Measurements from ENCODE around the gene DMRTB1.

The DMRTB1 gene

DNA sequence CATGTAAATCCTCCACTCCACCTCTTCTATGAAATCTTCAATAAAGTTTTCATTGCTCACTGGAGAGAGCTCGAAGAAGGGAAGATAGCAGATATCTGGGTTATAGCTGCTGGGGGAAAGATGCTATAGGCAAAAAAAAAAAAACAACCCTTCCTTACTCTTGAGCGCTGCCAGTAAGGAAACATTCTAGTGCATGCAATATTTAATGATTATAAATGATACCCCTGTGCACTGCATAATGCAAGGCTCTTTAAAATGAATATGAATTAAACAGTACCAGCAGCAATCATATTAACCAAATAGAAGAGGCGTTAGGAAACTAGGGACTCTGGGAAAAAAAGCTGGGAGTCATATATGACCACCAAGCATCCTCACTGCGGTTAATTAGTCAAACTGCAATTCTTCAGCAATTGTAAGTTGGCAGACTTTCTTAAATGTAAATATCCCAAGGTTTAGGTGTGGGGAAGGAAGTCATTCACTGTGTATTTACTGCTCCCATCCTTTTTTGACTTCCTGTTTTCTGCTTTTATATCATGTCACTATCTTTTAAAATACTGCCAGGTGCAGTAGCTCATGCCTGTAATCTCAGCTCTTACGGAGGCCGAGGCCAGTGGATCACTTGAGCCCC, 3.7 kb upstream of the DMRTB1 start:
- Histone ChIP-seq H3K36me3 (ENCODE audit: control insufficient read depth in 1 of 2, insufficient read depth in 2 of 2, low read length in 2 of 2) (no peaks in the 10 kb centered on the region), H3K23ac (ENCODE audit: low read length) (no peak overlapping the region), H3K27ac (ENCODE audit: low read depth, low read length) (no peak overlapping the region), H3K4ac (ENCODE audit: low read depth, low read length) (no peak overlapping the region), H2AK5ac (ENCODE audit: low read length) (no peak overlapping the region), H3K27me3 (ENCODE audit: insufficient read depth, low read length) (no peaks in the 10 kb centered on the region), H2BK120ac (ENCODE audit: insufficient read depth, low read length, poor library complexity) (no peak overlapping the region), H2BK5ac (ENCODE audit: low read depth, low read length, poor library complexity) (no peak overlapping the region), H3K79me1 (ENCODE audit: low read length) (no peaks in the 10 kb centered on the region), H3K18ac (ENCODE audit: low read length) (no peak overlapping the region), H3K14ac (ENCODE audit: low read length) (no peak overlapping the region), H4K12ac (ENCODE audit: low read depth, low read length) (no peak overlapping the region), H3K4me1 (ENCODE audit: control insufficient read depth in 1 of 2, insufficient read depth in 2 of 2, low read length in 2 of 2) (no peaks in the 10 kb centered on the region), H2BK12ac (ENCODE audit: low read length) (no peak overlapping the region), H3K4me3 (ENCODE audit: low read depth, low read length) (no peak overlapping the region), H3K79me2 (ENCODE audit: control insufficient read depth, insufficient read depth, low read length, poor library complexity) (no peaks in the 10 kb centered on the region), H3K4me2 (ENCODE audit: low read length) (no peak overlapping the region), H3K9ac (ENCODE audit: low read length) (no peak overlapping the region), H4K8ac (ENCODE audit: low read depth, low read length) (no peak overlapping the region), H2AFZ (ENCODE audit: insufficient read depth, low read length, poor library complexity) (no peak overlapping the region), H4K91ac (ENCODE audit: low read depth, low read length) (no peak overlapping the region), H3K9me3 (ENCODE audit: insufficient read depth, low read depth, low read length) (no peaks in the 10 kb centered on the region)
- WGBS (ENCODE audit: extremely low coverage, insufficient coverage, insufficient read length), result no CpG with 5 or more reads among the region's 6 CpGs
- no peak for DNase-seq

DNA sequence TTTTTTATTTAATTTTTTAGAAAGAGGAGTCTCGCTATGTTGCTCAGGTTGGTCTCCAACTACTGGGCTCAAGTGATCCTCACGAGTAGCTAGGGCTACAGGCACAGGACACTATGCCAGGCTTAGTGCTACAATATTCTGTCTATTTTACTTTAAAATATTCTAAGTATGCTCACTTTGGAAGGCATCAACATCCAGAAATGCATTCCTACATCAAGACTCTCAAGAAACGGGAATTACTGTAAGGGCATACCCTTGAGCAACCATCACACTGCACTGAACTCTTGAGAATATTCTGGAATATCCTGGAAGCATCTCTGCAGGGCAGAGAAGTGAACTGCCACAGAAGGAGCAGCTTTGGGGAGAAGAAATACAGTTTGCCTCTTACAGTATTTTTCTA, 565 bp upstream of the DMRTB1 start:
- no peaks in the 10 kb centered on the region for H3K79me2 ChIP-seq (ENCODE audit: control insufficient read depth, insufficient read depth, low read length, poor library complexity)
- DNase-seq, result no peak
- H2BK12ac ChIP-seq (ENCODE audit: low read length), result no peak overlapping the region
- no peak overlapping the region for H3K23ac ChIP-seq (ENCODE audit: low read length)
- H4K91ac ChIP-seq (ENCODE audit: low read depth, low read length), result no peak overlapping the region
- H3K27me3 ChIP-seq (ENCODE audit: insufficient read depth, low read length), result no peaks in the 10 kb centered on the region
- no peak overlapping the region for H4K12ac ChIP-seq (ENCODE audit: low read depth, low read length)
- no peak overlapping the region for H2AFZ ChIP-seq (ENCODE audit: insufficient read depth, low read length, poor library complexity)
- no peak overlapping the region for H3K14ac ChIP-seq (ENCODE audit: low read length)
- H3K36me3 ChIP-seq (ENCODE audit: control insufficient read depth in 1 of 2, insufficient read depth in 2 of 2, low read length in 2 of 2), result no peaks in the 10 kb centered on the region
- WGBS (ENCODE audit: extremely low coverage, insufficient coverage, insufficient read length), result no CpG with 5 or more reads among the region's 3 CpGs
- H3K4me1 ChIP-seq (ENCODE audit: control insufficient read depth in 1 of 2, insufficient read depth in 2 of 2, low read length in 2 of 2), result no peaks in the 10 kb centered on the region
- no peak overlapping the region for H2BK120ac ChIP-seq (ENCODE audit: insufficient read depth, low read length, poor library complexity)
- H3K4me3 ChIP-seq (ENCODE audit: low read depth, low read length), result no peak overlapping the region
- no peak overlapping the region for H3K18ac ChIP-seq (ENCODE audit: low read length)
- H3K9me3 ChIP-seq (ENCODE audit: insufficient read depth, low read depth, low read length), result no peaks in the 10 kb centered on the region
- no peaks in the 10 kb centered on the region for H3K79me1 ChIP-seq (ENCODE audit: low read length)
- no peak overlapping the region for H3K27ac ChIP-seq (ENCODE audit: low read depth, low read length)
- H3K4me2 ChIP-seq (ENCODE audit: low read length), result no peak overlapping the region
- no peak overlapping the region for H3K9ac ChIP-seq (ENCODE audit: low read length)
- no peak overlapping the region for H2BK5ac ChIP-seq (ENCODE audit: low read depth, low read length, poor library complexity)
- no peak overlapping the region for H2AK5ac ChIP-seq (ENCODE audit: low read length)
- no peak overlapping the region for H4K8ac ChIP-seq (ENCODE audit: low read depth, low read length)
- H3K4ac ChIP-seq (ENCODE audit: low read depth, low read length), result no peak overlapping the region

DNA sequence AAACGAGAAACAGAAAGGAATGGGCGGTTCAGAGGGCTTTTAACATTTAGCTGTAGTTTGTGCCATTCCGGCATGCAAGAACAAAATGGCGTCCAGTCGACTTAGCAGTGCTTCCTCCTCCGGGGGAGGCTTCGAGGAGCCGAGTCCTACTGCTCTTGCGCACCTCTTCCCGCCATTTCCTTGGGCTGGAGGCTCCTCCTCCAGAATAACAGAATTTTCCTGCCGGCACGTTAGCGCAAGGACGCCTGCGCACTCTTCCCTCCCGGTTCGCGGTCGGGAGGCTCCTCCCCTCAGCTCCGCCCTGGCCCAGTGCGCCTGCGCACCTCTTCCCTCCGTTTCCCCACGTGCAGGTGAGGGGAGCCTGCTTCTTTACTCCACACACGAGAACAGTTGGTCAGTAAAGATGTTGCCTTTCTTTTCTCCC, 1.0 kb downstream of the DMRTB1 start:
- Histone ChIP-seq H3K36me3 (ENCODE audit: control insufficient read depth in 1 of 2, insufficient read depth in 2 of 2, low read length in 2 of 2) (no peaks in the 10 kb centered on the region), H2AFZ (ENCODE audit: insufficient read depth, low read length, poor library complexity) (no peak overlapping the region), H3K27ac (ENCODE audit: low read depth, low read length) (no peak overlapping the region), H3K4me3 (ENCODE audit: low read depth, low read length) (no peak overlapping the region), H4K8ac (ENCODE audit: low read depth, low read length) (no peak overlapping the region), H4K91ac (ENCODE audit: low read depth, low read length) (no peak overlapping the region), H3K27me3 (ENCODE audit: insufficient read depth, low read length) (no peaks in the 10 kb centered on the region), H3K23ac (ENCODE audit: low read length) (no peak overlapping the region), H2AK5ac (ENCODE audit: low read length) (no peak overlapping the region), H3K9me3 (ENCODE audit: insufficient read depth, low read depth, low read length) (no peaks in the 10 kb centered on the region), H3K4ac (ENCODE audit: low read depth, low read length) (no peak overlapping the region), H2BK120ac (ENCODE audit: insufficient read depth, low read length, poor library complexity) (no peak overlapping the region), H3K18ac (ENCODE audit: low read length) (no peak overlapping the region), H3K9ac (ENCODE audit: low read length) (no peak overlapping the region), H3K4me1 (ENCODE audit: control insufficient read depth in 1 of 2, insufficient read depth in 2 of 2, low read length in 2 of 2) (no peaks in the 10 kb centered on the region), H3K79me1 (ENCODE audit: low read length) (no peaks in the 10 kb centered on the region), H3K14ac (ENCODE audit: low read length) (no peak overlapping the region), H2BK5ac (ENCODE audit: low read depth, low read length, poor library complexity) (no peak overlapping the region), H3K4me2 (ENCODE audit: low read length) (no peak overlapping the region), H3K79me2 (ENCODE audit: control insufficient read depth, insufficient read depth, low read length, poor library complexity) (no peaks in the 10 kb centered on the region), H2BK12ac (ENCODE audit: low read length) (no peak overlapping the region), H4K12ac (ENCODE audit: low read depth, low read length) (no peak overlapping the region)
- peak in 1 of 2 donors; percentile 20 for DNase-seq
- no CpG with 5 or more reads among the region's 25 CpGs for WGBS (ENCODE audit: extremely low coverage, insufficient coverage, insufficient read length)

DNA sequence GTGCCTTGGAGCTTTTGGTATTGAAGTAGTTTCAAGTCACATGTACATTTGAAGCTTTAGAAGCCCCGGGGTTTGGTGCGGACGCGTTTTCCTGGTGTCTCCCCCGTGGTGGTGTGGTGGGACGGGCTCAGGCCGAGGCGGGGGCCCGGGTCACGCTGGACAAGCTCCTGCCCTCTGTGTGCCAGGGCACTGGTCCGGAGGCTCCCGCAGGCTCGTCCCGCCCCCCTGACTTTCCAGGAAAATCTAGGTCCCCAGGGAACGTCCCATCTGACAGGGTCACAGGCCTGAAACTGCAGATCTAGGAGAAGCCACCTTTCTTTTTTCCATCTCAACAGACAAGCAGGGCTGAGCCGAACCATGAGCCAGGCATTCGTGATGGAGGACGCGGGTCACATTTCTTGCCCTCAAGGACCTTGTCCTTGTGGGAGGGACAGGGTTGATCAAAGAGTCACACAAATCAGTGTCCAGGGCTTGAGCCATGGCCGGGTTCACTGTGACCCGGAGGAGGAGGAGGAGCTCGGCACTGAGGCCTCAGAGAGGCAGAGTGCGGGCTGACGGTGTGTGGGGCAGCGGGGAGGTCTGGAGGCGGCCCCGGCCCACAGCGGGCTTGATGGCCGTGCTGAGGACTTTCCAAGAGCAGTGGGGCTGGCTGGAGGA, 1.6 kb downstream of the DMRTB1 start:
- H2BK12ac ChIP-seq (ENCODE audit: low read length), result no peak overlapping the region
- H4K8ac ChIP-seq (ENCODE audit: low read depth, low read length), result no peak overlapping the region
- H3K4ac ChIP-seq (ENCODE audit: low read depth, low read length), result no peak overlapping the region
- H3K36me3 ChIP-seq (ENCODE audit: control insufficient read depth in 1 of 2, insufficient read depth in 2 of 2, low read length in 2 of 2), result no peaks in the 10 kb centered on the region
- H3K14ac ChIP-seq (ENCODE audit: low read length), result no peak overlapping the region
- no peak overlapping the region for H2BK120ac ChIP-seq (ENCODE audit: insufficient read depth, low read length, poor library complexity)
- H3K9ac ChIP-seq (ENCODE audit: low read length), result no peak overlapping the region
- no peak overlapping the region for H2BK5ac ChIP-seq (ENCODE audit: low read depth, low read length, poor library complexity)
- WGBS (ENCODE audit: extremely low coverage, insufficient coverage, insufficient read length), result no CpG with 5 or more reads among the region's 29 CpGs
- no peaks in the 10 kb centered on the region for H3K27me3 ChIP-seq (ENCODE audit: insufficient read depth, low read length)
- no peak overlapping the region for H3K4me2 ChIP-seq (ENCODE audit: low read length)
- no peak for DNase-seq
- H4K12ac ChIP-seq (ENCODE audit: low read depth, low read length), result no peak overlapping the region
- no peak overlapping the region for H3K18ac ChIP-seq (ENCODE audit: low read length)
- no peak overlapping the region for H3K23ac ChIP-seq (ENCODE audit: low read length)
- no peaks in the 10 kb centered on the region for H3K79me2 ChIP-seq (ENCODE audit: control insufficient read depth, insufficient read depth, low read length, poor library complexity)
- no peak overlapping the region for H4K91ac ChIP-seq (ENCODE audit: low read depth, low read length)
- no peaks in the 10 kb centered on the region for H3K9me3 ChIP-seq (ENCODE audit: insufficient read depth, low read depth, low read length)
- no peak overlapping the region for H3K4me3 ChIP-seq (ENCODE audit: low read depth, low read length)
- H2AK5ac ChIP-seq (ENCODE audit: low read length), result no peak overlapping the region
- H3K79me1 ChIP-seq (ENCODE audit: low read length), result no peaks in the 10 kb centered on the region
- H2AFZ ChIP-seq (ENCODE audit: insufficient read depth, low read length, poor library complexity), result no peak overlapping the region
- H3K27ac ChIP-seq (ENCODE audit: low read depth, low read length), result no peak overlapping the region
- no peaks in the 10 kb centered on the region for H3K4me1 ChIP-seq (ENCODE audit: control insufficient read depth in 1 of 2, insufficient read depth in 2 of 2, low read length in 2 of 2)

Measured in trophoblast cell (in vitro differentiated cells and primary cell).